ENCODE measurements around the gene MMP11. TPM values are rescaled to one million over a fixed set of nuclear protein-coding genes. Genes with fewer than 3 reads are reported as not detected.
A peak's percentile ranks its signal among the peaks of the same experiment; 100 is the strongest.

MMP11 gene
- polyA plus RNA-seq, 3 donors from 2014 or later = 0.76 to 1.7 (median 1.2) TPM

DNA sequence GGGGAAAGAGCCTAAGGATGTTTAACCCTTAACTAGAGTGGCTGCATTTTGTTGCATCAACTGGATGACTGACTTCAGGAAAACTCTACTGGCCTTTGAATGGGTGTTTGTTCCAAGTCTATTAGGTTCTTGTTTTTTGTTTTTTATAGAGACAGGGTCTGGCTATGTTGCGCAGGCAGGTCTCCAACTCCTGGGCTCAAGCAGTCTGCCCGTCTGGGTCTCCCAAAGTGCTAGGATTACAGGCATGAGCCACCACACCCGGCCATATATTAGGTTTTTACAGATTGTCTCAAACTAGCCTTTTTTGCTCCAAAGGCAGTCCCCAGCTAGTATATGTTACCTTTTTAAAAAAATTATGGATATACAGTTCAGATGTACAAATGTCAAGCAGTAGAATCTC, 15.3 kb downstream of the MMP11 start:
- Mint-ChIP-seq H3K9me3 (no peaks in the 10 kb centered on the region), H3K27ac (peak overlapping the region; percentile 78 to 94 (median 94)), H3K4me1 (peaks cover 48 to 59% of the 10 kb centered on the region in 2 donors), H3K36me3 (peaks cover 0 to 3% (median 0%) of the 10 kb centered on the region in 3 donors), H3K27me3 (ENCODE audit: low read depth in 3 of 3) (no peaks in the 10 kb centered on the region), H3K4me3 (peak overlapping the region; percentile 86 to 95 (median 92))
- no peak for DNase-seq

DNA sequence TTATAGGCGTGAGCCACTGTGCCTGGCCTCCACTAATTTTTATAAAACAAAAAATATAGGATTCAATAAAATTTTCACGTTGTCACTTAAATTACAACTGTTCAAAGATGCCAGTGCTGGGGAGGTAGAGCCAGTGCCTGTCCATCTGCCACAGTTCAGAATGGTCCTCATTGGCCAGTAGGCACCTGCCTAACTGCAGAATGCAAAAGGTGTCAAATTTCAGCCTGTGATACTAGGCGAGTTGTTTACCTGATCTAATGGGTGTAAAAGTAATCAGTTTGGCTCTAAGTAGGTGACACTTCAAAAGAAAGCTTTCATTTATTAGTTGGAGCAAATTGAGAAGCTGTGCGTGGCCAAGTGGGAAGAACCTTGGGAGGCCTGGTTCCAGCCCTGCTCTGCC, 16.5 kb downstream of the MMP11 start:
- peak overlapping the region in 3 of 6 donors; percentile 28 to 37 (median 36) for H3K27ac Mint-ChIP-seq
- no peak for DNase-seq
- H3K9me3 Mint-ChIP-seq = no peaks in the 10 kb centered on the region
- peak overlapping the region in 2 of 5 donors; percentile 10 to 90 for H3K4me3 Mint-ChIP-seq
- H3K27me3 Mint-ChIP-seq (ENCODE audit: low read depth in 3 of 3) = peaks cover 0 to 3% (median 0%) of the 10 kb centered on the region in 3 donors
- H3K36me3 Mint-ChIP-seq = peaks cover 0 to 8% (median 3%) of the 10 kb centered on the region in 3 donors
- H3K4me1 Mint-ChIP-seq = peaks cover 49 to 59% of the 10 kb centered on the region in 2 donors

DNA sequence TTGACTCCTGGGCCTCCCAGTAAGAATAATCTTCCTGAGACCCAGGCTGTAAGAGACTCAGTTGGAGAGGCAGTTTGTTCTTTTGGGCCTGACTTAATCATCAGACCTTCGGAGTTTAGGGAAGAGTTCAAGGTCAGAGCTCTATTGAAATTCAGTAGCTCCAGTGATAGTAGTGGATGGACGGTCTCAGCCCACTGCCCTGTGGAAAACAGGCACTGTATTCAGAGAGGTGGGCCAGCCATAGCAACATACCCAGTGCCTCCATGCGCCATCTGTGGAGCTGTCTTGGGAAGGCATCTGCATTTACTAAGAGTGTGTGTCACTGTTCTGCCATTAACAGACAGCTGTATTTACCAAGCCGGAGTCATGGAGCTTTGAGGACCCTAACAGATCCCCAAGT, 17.0 kb downstream of the MMP11 start:
- H3K4me1 Mint-ChIP-seq = peaks cover 44 to 54% of the 10 kb centered on the region in 2 donors
- DNase-seq = no peak
- H3K9me3 Mint-ChIP-seq = no peaks in the 10 kb centered on the region
- peaks cover 0 to 8% (median 3%) of the 10 kb centered on the region in 3 donors for H3K36me3 Mint-ChIP-seq
- peak overlapping the region in 2 of 5 donors; percentile 10 to 25 for H3K4me3 Mint-ChIP-seq
- H3K27me3 Mint-ChIP-seq (ENCODE audit: low read depth in 3 of 3) = peaks cover 0 to 3% (median 0%) of the 10 kb centered on the region in 3 donors
- peak overlapping the region in 5 of 6 donors; percentile 3 to 41 (median 36) for H3K27ac Mint-ChIP-seq

DNA sequence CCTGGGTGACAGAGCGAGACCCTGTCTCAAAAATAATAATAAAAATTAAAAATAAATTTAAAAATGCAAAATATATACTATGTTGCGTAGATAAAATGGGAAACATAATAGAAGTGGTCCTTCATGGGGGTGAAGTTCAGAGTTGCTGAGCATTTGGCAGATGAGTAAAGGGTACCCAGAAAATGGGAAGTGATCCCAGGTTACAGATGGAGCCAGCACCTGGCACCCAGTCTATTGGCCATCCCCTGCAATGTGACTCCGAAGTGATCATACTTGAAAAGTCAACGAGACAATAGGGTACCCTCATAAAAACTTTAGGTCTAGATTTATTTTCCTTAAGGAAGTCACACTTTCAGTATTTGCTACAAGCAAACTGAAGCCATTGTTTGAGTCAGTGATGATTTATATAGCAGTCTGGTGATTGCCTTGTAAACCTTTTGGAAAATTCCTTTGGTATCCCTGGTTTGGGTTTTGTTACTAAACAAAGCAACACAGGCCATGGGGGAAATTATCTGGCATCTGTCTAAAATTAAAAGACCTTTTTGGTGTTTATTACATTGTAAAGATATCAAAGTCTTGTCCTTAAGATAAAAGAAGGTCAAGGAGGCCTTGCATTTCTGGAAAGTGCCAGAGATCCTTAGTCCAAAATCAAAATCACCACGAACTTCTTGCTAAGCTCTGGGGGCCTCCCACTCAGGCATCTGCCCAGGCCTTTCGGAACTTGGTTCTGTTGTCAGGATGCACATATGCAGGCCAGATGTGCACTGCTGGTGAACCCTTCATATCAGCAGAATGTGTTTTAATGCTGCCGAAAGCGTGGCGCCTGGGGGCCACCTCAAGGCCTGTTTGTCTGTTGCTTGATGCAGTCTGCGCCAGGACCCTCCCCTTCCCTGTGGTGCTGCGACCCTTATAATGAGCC, 18.4 kb downstream of the MMP11 start:
- peaks cover 42 to 52% of the 10 kb centered on the region in 2 donors for H3K4me1 Mint-ChIP-seq
- H3K4me3 Mint-ChIP-seq = no peak overlapping the region
- no peak for DNase-seq
- H3K9me3 Mint-ChIP-seq = no peaks in the 10 kb centered on the region
- H3K27ac Mint-ChIP-seq = no peak overlapping the region
- H3K27me3 Mint-ChIP-seq (ENCODE audit: low read depth in 3 of 3) = peaks cover 0 to 3% (median 0%) of the 10 kb centered on the region in 3 donors
- H3K36me3 Mint-ChIP-seq = peaks cover 0 to 10% (median 5%) of the 10 kb centered on the region in 3 donors

DNA sequence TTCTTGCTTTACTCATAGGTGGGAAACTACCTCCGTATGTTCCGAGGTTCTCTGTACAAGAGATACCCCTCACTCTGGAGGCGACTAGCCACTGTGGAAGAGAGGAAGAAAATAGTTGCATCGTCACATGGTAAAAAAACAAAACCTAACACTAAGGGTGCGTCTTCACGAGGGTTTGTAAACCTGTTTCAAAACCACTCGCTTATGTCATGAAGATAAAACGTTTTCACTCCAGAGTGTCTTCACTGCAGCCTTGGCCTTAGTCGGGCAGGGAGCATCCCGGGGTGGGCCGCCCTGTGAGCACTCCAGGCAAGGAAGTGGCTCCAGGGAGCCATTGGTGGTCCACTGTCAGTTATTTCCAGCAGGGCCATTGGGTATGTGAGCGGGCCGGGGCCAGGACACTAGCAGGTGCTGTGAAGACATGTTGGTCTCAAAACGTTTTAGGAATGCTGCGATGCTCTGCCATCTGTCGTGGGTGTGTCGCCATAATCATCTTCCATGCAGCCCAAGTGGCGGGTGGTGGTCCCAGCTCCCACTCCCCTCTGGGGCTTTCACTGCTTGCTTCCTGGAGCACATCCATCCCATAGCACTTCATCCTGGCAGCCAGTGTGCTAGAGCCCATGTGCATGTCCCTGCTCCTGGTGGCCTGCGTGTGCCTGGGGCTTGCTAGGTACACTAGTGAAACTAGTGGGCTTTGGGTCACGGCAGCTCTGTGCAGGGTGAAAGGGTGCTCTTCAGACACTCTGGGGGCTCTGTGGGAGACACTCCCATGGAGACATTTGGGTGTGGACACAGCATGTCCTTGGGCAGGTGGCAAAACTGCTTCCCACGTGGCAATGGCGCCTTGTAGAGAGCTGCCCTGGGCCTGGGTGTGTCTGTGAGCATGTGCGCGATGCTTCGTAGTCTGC, 19.3 kb downstream of the MMP11 start:
- Mint-ChIP-seq H3K4me1 (peaks cover 35 to 44% of the 10 kb centered on the region in 2 donors), H3K36me3 (peaks cover 0 to 17% (median 10%) of the 10 kb centered on the region in 3 donors), H3K27ac (peak overlapping the region in 1 of 6 donors; percentile 60), H3K9me3 (no peaks in the 10 kb centered on the region), H3K4me3 (no peak overlapping the region), H3K27me3 (ENCODE audit: low read depth in 3 of 3) (peaks cover 0 to 3% (median 0%) of the 10 kb centered on the region in 3 donors)
- no peak for DNase-seq

DNA sequence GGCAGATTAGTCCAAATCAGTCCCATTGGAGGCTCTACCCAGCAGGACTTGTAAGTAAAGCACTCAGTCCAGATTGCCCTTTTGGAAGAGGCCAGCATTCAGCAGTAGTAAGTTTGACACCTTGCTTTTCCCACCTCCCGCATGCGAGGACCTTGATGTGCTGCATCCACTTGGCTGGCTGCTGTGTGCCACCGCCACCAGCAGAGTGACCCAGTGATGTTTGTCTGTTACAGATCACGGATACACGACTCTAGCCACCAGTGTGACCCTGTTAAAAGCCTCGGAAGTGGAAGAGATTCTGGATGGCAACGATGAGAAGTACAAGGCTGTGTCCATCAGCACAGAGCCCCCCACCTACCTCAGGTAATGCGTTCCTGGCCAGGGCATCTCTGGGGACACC, 20.7 kb downstream of the MMP11 start:
- H3K27ac Mint-ChIP-seq = no peak overlapping the region
- peaks cover 27 to 35% of the 10 kb centered on the region in 2 donors for H3K4me1 Mint-ChIP-seq
- peaks cover 0 to 17% (median 10%) of the 10 kb centered on the region in 3 donors for H3K36me3 Mint-ChIP-seq
- H3K27me3 Mint-ChIP-seq (ENCODE audit: low read depth in 3 of 3) = peaks cover 0 to 5% (median 0%) of the 10 kb centered on the region in 3 donors
- no peak for DNase-seq
- no peaks in the 10 kb centered on the region for H3K9me3 Mint-ChIP-seq
- no peak overlapping the region for H3K4me3 Mint-ChIP-seq

DNA sequence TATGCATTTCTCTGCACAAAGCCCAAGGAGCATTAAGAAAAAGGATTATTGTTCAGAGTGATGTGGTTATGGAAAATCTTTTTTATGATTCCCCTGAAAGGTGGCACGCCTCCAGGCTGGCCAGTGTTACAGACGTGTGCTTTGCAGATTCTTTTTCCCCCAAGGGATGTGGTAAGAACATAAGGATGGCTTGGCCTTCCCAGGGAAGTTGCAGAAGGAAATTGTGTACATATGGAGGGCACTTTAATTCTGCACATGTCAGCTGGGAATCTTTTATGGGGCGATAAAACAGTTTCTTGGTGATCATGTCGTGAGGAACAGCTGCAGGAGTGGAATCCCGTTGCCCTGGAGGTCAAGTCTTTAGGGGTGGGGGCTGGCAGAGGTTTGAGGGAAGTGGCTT, 23.8 kb downstream of the MMP11 start:
- Mint-ChIP-seq H3K27ac (no peak overlapping the region), H3K4me1 (peaks cover 15 to 19% of the 10 kb centered on the region in 2 donors), H3K9me3 (no peaks in the 10 kb centered on the region), H3K27me3 (ENCODE audit: low read depth in 3 of 3) (peaks cover 0 to 5% (median under 1%) of the 10 kb centered on the region in 3 donors), H3K4me3 (no peak overlapping the region), H3K36me3 (peaks cover 0 to 28% (median 17%) of the 10 kb centered on the region in 3 donors)
- no peak for DNase-seq

DNA sequence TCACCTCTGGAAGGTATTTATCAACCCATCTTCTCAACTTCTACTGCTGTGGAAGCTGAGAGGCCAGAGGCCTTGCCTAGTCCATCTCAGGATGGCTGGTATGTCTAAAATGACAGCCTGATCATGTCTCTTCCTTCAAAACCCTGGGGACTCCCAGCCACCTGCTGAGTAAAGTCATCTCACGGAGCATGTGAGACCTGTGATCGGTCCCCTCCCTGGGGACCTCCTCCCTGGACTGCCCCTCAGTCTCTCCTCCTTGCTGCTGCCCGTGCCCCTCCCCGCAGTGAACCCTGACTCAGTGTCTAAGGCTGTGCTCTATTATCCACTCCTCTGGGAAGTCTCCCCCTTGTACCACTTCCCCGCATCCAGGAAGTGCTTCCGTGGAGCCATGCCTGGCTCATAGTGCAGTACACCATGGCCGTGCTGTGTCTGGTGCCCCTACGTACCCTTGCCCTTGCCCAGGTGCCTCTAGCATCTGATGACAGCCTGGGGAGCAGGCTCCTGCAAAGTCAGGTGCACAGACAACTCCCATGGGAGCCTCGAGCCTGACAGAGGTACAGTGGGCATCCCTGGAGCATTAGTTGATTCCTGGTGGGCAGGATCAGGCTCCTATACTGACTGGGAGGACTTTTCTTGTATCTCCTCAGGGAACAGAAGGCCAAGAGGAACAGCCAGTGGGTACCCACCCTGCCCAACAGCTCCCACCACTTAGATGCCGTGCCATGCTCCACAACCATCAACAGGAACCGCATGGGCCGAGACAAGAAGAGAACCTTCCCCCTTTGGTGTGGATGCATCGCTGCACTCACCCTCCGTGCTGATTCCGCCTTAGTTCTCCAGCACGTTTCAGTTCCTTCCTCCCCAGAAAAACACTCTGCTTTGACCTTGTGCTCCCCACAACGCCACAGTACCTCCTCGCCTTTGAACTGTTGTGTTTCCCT, 27.9 kb downstream of the MMP11 start:
- Mint-ChIP-seq H3K27me3 (ENCODE audit: low read depth in 3 of 3) (peaks cover 0 to 3% (median 2%) of the 10 kb centered on the region in 3 donors), H3K27ac (no peak overlapping the region), H3K36me3 (peaks cover 7 to 54% (median 27%) of the 10 kb centered on the region in 3 donors), H3K4me1 (peaks cover 0 to 1% of the 10 kb centered on the region in 2 donors), H3K4me3 (no peak overlapping the region), H3K9me3 (no peaks in the 10 kb centered on the region)
- no peak for DNase-seq

DNA sequence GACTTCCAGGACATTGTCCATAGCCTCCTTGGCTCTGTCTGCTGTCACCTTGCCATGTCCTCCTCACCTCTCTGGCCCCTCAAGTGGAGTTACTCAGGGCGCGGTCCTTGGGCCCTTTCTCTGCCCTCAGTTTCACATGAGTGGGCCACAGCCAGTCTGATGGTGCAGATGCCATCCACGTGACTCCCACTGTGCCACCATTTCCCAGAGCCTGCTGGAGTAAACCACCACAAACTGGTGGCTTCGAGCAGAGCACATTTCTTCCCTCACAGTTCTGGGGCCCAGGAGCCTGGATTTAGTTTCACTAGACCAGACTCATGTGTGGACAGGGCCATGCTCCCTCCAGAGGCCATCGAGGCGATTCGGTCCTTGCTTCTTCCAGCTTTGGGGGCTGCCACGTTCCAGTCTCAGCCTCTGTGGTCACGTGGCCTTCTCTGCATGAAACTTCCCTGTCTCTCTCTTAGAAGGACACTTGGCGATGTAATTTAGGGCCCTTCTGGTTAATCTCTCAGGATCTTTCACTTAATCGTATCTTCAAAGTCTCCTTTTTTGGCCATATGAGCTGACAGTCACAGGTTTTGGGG, 28.7 kb downstream of the MMP11 start:
- Mint-ChIP-seq H3K27ac (no peak overlapping the region), H3K9me3 (no peaks in the 10 kb centered on the region), H3K36me3 (peaks cover 11 to 54% (median 27%) of the 10 kb centered on the region in 3 donors), H3K4me1 (peaks cover 0 to 1% of the 10 kb centered on the region in 2 donors), H3K4me3 (no peak overlapping the region), H3K27me3 (ENCODE audit: low read depth in 3 of 3) (peaks cover 0 to 5% (median 2%) of the 10 kb centered on the region in 3 donors)
- no peak for DNase-seq

DNA sequence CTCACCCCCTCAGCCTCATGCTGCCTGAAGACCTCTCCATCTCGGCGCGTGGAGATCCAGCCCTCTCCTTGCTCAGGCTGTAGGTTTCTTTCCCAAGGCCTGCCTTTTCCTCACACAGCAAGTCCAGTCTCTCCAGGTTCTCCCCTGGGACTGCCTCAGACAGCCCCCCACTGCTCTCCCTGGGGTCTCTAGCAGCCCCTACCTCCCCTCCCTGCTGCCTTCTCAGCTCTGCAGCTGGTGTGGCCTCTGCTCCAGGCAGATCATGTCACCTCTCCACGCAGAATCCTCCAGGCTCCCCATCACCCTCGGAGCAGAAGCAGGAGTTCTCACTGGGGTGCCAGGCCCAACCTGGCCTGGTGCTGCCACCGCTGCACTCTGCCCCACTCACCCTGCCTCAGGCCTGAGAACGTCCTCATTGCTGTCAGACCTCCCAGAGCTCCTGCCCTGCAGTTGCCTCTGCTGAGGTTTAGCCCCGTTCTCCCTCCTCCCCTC, 29.3 kb downstream of the MMP11 start:
- Mint-ChIP-seq H3K9me3 (no peaks in the 10 kb centered on the region), H3K4me1 (peaks cover 0 to 1% of the 10 kb centered on the region in 2 donors), H3K27ac (peak overlapping the region in 1 of 6 donors; percentile 20), H3K4me3 (no peak overlapping the region), H3K27me3 (ENCODE audit: low read depth in 3 of 3) (peaks cover 0 to 5% (median 2%) of the 10 kb centered on the region in 3 donors), H3K36me3 (peaks cover 11 to 51% (median 25%) of the 10 kb centered on the region in 3 donors)
- no peak for DNase-seq

DNA sequence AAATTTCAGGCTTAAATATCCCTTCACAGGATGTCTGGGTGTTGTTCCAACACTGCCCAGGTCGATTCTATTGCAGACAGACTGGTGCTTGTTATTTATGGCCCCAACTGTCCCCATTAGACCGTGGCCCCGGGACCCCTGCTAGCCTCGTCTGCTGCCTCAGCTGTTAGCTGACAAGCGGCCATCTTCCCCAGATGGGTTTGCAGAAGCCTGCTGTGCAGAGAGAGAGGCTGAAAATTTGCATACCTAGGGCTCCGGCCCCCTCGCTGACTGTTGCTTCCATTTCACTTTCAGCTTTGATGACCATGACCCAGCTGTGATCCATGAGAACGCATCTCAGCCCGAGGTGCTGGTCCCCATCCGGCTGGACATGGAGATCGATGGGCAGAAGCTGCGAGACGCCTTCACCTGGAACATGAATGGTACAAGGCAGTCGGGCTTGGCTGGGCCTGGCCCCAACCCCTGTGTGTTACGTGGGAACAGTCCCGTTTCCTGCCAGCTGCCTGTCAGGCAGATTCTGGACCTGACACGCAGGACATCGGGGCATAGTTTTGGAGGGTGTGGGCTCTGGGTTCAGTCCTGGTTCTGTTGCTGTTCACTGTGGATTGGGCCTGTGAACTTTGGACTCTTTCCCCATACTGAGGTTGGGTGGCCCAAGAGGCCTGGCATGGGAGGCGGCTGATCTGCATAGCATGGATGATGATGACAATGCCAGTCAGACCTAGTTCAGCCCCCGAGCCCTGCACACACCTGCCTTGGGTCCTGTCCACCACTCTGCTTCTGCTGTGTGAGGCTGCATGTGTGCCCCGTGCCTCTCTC, 30.6 kb downstream of the MMP11 start:
- Mint-ChIP-seq H3K27me3 (ENCODE audit: low read depth in 3 of 3) (peaks cover 0 to 5% (median 0%) of the 10 kb centered on the region in 3 donors), H3K4me3 (no peak overlapping the region), H3K9me3 (no peaks in the 10 kb centered on the region), H3K36me3 (peaks cover 14 to 58% (median 31%) of the 10 kb centered on the region in 3 donors), H3K27ac (peak overlapping the region in 1 of 6 donors; percentile 50), H3K4me1 (no peaks in the 10 kb centered on the region)
- DNase-seq = no peak
